Measurements from ENCODE around the gene AKIP1. TPM values are rescaled to one million over a fixed set of nuclear protein-coding genes. Genes with fewer than 3 reads are reported as not detected.

AKIP1 gene
- total and polyA plus RNA-seq, 2 of the 8 experiments (the other 6 are each of a cell fraction or from before 2014, with no cell fraction given): 17.8 to 29.6 TPM

DNA sequence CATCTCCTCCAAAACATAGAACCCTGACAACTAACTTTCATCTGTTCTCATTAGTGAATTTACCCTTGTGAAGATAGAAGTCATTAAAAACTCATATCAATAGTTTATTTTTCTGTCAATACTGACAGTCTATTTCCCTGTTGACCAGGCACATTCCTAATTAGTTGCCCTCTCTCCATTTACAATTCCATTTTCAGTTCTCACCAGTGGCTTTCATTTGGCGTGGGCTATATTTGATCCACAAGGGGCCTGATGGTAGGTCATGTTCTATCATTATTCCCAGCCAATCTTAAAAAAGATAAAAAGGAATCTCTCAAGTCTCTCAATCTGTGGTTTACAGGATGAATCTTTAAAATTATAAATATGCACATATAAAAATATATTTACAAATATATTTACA, 3.9 kb upstream of the AKIP1 start:
- no peak for FAIRE-seq
- Histone ChIP-seq H3K18ac (ENCODE audit: extremely low read depth, low read length) (no peak overlapping the region), H2BK15ac (ENCODE audit: low read length) (no peak overlapping the region), H3K79me2 (ENCODE audit: control insufficient read depth in 1 of 2, insufficient read depth in 2 of 2, low read length in 2 of 2) (no peaks in the 10 kb centered on the region), H3K14ac (ENCODE audit: insufficient read length) (no peak overlapping the region), H3K9me3 (ENCODE audit: insufficient read depth in 2 of 2, low read depth in 1 of 2, low read length in 1 of 2) (no peaks in the 10 kb centered on the region), H3K4me1 (replicated peaks in 1 of 4; ENCODE audit: control insufficient read depth in 3 of 4, insufficient read depth in 4 of 4, low read length in 3 of 4) (peaks cover 0 to 5% (median 0%) of the 10 kb centered on the region in 4 experiments; a peak in 4 of 7 replicates), H3K56ac (replicated peaks; ENCODE audit: insufficient read length, low read depth, low read length) (no peak overlapping the region), H2BK12ac (ENCODE audit: low read depth, low read length) (no peak overlapping the region), H3K36me3 (ENCODE audit: control insufficient read depth in 2 of 4, insufficient read depth in 4 of 4, low read length in 3 of 4) (no peaks in the 10 kb centered on the region), H4K91ac (replicated peaks; ENCODE audit: insufficient read length, low read length) (no peak overlapping the region), H3K27ac (ENCODE audit: low read depth, low read length) (no peak overlapping the region), H3K4ac (replicated peaks; ENCODE audit: insufficient read length, low read depth, low read length) (no peak overlapping the region), H3K4me2 (ENCODE audit: insufficient read depth in 1 of 2, low read depth in 2 of 2, low read length in 2 of 2) (no peak overlapping the region), H3K79me1 (ENCODE audit: low read depth, low read length) (no peaks in the 10 kb centered on the region), H3K9ac (replicated peaks in 1 of 4; ENCODE audit: extremely low read depth in 1 of 4, low read depth in 3 of 4, low read length in 3 of 4) (no peak overlapping the region), H4K5ac (ENCODE audit: insufficient read length, low read depth, low read length) (no peak overlapping the region), H3K27me3 (replicated peaks in 1 of 4; ENCODE audit: control insufficient read depth in 3 of 4, extremely low read depth in 1 of 4, insufficient read depth in 3 of 4, low read length in 3 of 4) (peaks cover 0 to 12% (median 5%) of the 10 kb centered on the region in 4 experiments; a peak in 3 of 7 replicates), H4K20me1 (replicated peaks in 1 of 2; ENCODE audit: control insufficient read depth in 1 of 2, insufficient read depth in 2 of 2, low read length in 2 of 2) (no peaks in the 10 kb centered on the region), H3K4me3 (ENCODE audit: extremely low read depth in 1 of 4, insufficient read depth in 2 of 4, low read depth in 3 of 4, low read length in 4 of 4) (no peak overlapping the region), H3K23ac (ENCODE audit: insufficient read length) (no peak overlapping the region), H2BK20ac (ENCODE audit: low read length) (no peak overlapping the region), H4K8ac (ENCODE audit: extremely low read depth, insufficient read depth, low read length) (no peak overlapping the region), H2AK5ac (ENCODE audit: low read depth, low read length) (no peak overlapping the region), H2AFZ (ENCODE audit: low read length) (no peak overlapping the region), H2BK5ac (ENCODE audit: low read depth, low read length) (no peak overlapping the region), H3K23me2 (ENCODE audit: low read depth, low read length) (peaks cover 7% of the 10 kb centered on the region; the same call in 1 of the 2 replicates), H2BK120ac (replicated peaks; ENCODE audit: low read depth, low read length) (no peak overlapping the region)
- no peak for DNase-seq (ENCODE audit: low read depth in 1 of 2, low spot score in 2 of 2)
- ChIA-PET POLR2A (ENCODE audit: partially characterized antibody) (no interaction called here), CTCF (ENCODE audit: partially characterized antibody) (interaction anchor here (1.0 kb wide), 1 partner anchor 194 kb away, joined by 3 read pairs; no protein-coding TSS in a partner anchor)
- WGBS, 2 experiments (ENCODE audit: extremely low coverage in 1 of 2, insufficient coverage in 1 of 2, insufficient read length in 1 of 2, insufficient replicate concordance in 2 of 2, low coverage in 1 of 2, low lambda C conversion rate in 2 of 2, missing lambda C conversion rate in 1 of 2): 89% methylated on average over 1 of the region's 1 CpG; no CpG with 5 or more reads in 1 of the 2 experiments
- TF ChIP-seq JUN (IDR thresholded peaks at IDR 0.05; ENCODE audit: low read depth, low read length): no peak
- TF ChIP-seq SP1 (IDR thresholded peaks at IDR 0.05; ENCODE audit: low read depth, low read length): no peak
- TF ChIP-seq, protein P1, sequence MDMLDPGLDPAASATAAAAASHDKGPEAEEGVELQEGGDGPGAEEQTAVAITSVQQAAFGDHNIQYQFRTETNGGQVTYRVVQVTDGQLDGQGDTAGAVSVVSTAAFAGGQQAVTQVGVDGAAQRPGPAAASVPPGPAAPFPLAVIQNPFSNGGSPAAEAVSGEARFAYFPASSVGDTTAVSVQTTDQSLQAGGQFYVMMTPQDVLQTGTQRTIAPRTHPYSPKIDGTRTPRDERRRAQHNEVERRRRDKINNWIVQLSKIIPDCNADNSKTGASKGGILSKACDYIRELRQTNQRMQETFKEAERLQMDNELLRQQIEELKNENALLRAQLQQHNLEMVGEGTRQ (IDR thresholded peaks at IDR 0.05; ENCODE audit: low read length): no peak
- no peak for TF ChIP-seq MAX (IDR thresholded peaks at IDR 0.05)
- no peak for TF ChIP-seq SP2 (IDR thresholded peaks at IDR 0.05; ENCODE audit: low read length)
- TF ChIP-seq CHD2 (IDR thresholded peaks at IDR 0.05; ENCODE audit: low read length): no peak
- TF ChIP-seq, protein P2, sequence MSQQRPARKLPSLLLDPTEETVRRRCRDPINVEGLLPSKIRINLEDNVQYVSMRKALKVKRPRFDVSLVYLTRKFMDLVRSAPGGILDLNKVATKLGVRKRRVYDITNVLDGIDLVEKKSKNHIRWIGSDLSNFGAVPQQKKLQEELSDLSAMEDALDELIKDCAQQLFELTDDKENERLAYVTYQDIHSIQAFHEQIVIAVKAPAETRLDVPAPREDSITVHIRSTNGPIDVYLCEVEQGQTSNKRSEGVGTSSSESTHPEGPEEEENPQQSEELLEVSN (IDR thresholded peaks at IDR 0.05): no peak
- no peak for TF ChIP-seq KDM1A (IDR thresholded peaks at IDR 0.05; ENCODE audit: borderline replicate concordance, low read length)
- TF ChIP-seq POLR2AphosphoS5 (IDR thresholded peaks at IDR 0.05; ENCODE audit: low read depth, low read length): no peak
- TF ChIP-seq SAP30 (IDR thresholded peaks at IDR 0.05; ENCODE audit: insufficient read depth, insufficient replicate concordance, low read length): no peak

All from H1 (cell line).